Right lobe of liver (tissue), 6 donors: ENCODE data around the gene EPHB1. TPM values are rescaled to one million over a fixed set of nuclear protein-coding genes. Genes with fewer than 3 reads are reported as not detected.
A peak's percentile ranks its signal among the peaks of the same experiment; 100 is the strongest.

Experiments used
- ATAC-seq, 4 donors: fragments of 200-7000 bp; cut with Tn5 transposase; one replicate each; pipeline ENCODE4 v1.9.1; 2020; ENCODE audit warnings: mild to moderate bottlenecking in 4 of 4, moderate library complexity in 4 of 4
- DNase-seq, 3 donors: peaks; one replicate each; pipeline ENCODE4 v3.0.0-alpha.2; 2020
- H3K27ac ChIP-seq, 3 donors: fragments of 200-600 bp; one replicate each; pipeline ENCODE4 v1.8.0; 2022
- H3K27me3 ChIP-seq, 2 donors: fragments of 200-600 bp; one replicate each; pipeline ENCODE4 v1.8.0; 2022
- H3K36me3 ChIP-seq, 4 donors: fragments of 200-600 bp; sonication (generic) in 1 of 4; one replicate each; pipeline versions ENCODE4 v1.5.1 to v1.8.0; 2017 to 2022; ENCODE audit warnings: control low read depth in 1 of 4
- H3K4me1 ChIP-seq, 4 donors: fragments of 200-600 bp; sonication (generic) in 1 of 4; one replicate each; pipeline versions ENCODE4 v1.5.1 to v1.8.0; 2017 to 2022; ENCODE audit warnings: control low read depth in 1 of 4
- H3K4me3 ChIP-seq, 3 donors: fragments of 200-600 bp; one replicate each; pipeline ENCODE4 v1.8.0; 2022
- H3K9me3 ChIP-seq, 4 donors: fragments of 200-600 bp; sonication (generic) in 1 of 4; one replicate each; pipeline versions ENCODE4 v1.5.1 to v1.8.0; 2017 to 2022; ENCODE audit warnings: control low read depth in 1 of 4
- CTCF ChIP-seq, 4 donors: fragments of 200-600 bp in 3 of 4; fragments of 450-650 bp in 1 of 4; IDR thresholded peaks; one replicate each; pipeline versions ENCODE4 v1.5.1 to v1.8.0; 2016 to 2022; ENCODE audit warnings: antibody characterized with exemption in 4 of 4, mild to moderate bottlenecking in 2 of 4
- POLR2A ChIP-seq: fragments of 450-650 bp; IDR thresholded peaks from one replicate; pipeline ENCODE4 v1.6.1; 2017; ENCODE audit warnings: antibody characterized with exemption, mild to moderate bottlenecking
- WGBS: methylation state at CpG from one replicate; pipeline ENCODE4 v1.1.6; 2018; ENCODE audit warnings: low coverage, low lambda C conversion rate; ENCODE audit not compliant: insufficient coverage; ENCODE audit errors: missing lambda C conversion rate; 5-methylcytosine and 5-hydroxymethylcytosine counted together
- intact Hi-C, 2 donors: fragments of 100-400 bp; cut with DNase I; formaldehyde crosslinking; loops; one replicate each; pipeline versions ENCODE4 v1.11.2 to v1.14.1; 2022
- total RNA-seq, 6 experiments: library from RNA; depleted of rRNA in 2 of 6; stranded (reverse); fragments of >200 nt in 2 of 6; fragmentation: NEBNext Ultra II Directional in 3 of 6; extraction: Animal tissue kit (Norgen Biotek cat#: 25700) in 3 of 6; gene quantifications; one replicate each; pipeline versions ENCODE4 v1.1.0 to v1.2.4, GENCODE V29; 2016 to 2023
- donor health status: DM: no; HTN: yes; CAD: no.
- donor health status: DM: no; HTN: no; CAD: no.
- donor health status: DM: no; HTN: no; CAD: no.
- donor health status: DM: no; HTN: yes; CAD: no.
- donor health status: DM: no; HTN: yes; CAD: no.

The EPHB1 gene
- total RNA-seq, 6 experiments from 2014 or later, result 0.63 to 10.9 (median 1.8) TPM

DNA sequence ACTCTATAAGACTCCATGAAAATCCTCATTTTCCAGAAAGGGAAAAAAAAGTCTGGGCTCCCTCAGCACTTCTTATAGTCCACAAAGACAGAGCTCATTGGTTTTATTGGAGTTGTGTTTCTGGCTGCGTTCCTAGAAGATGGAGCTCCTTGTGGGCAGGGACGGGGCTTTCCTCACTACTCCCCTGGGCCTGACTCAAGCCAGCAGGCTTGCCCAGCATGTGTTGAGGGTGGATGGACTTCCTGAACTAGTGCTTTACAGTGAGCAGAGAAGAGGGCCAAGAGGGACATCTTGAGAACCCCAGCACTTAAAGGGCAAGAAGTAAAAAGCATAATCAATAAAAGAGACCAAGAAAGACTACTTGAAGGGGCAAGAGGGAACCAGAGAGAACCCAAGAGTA lies 43.2 kb upstream of the EPHB1 start:
- Histone ChIP-seq H3K9me3 (no peaks in the 10 kb centered on the region), H3K27ac (no peak overlapping the region), H3K36me3 (no peaks in the 10 kb centered on the region), H3K4me3 (no peak overlapping the region), H3K27me3 (no peaks in the 10 kb centered on the region), H3K4me1 (no peaks in the 10 kb centered on the region)
- no CpG with 5 or more reads among the region's 2 CpGs for WGBS
- TF ChIP-seq POLR2A (no peak), CTCF (IDR thresholded peaks at IDR 0.05) (no peak)
- intact Hi-C loops, result loop anchor here in 1 of 2 donors (10.0 kb wide), 1 partner anchor 147 kb away; no protein-coding TSS in a partner anchor
- ATAC-seq (no peak), DNase-seq (no peak)

GRCh38 chr3:134752761-134753461 lies 42.1 kb upstream of the EPHB1 start:
- no peaks in the 10 kb centered on the region for H3K9me3 ChIP-seq
- H3K27ac ChIP-seq, result no peak overlapping the region
- intact Hi-C loops, result loop anchor here in 1 of 2 donors (10.0 kb wide), 1 partner anchor 148 kb away; no protein-coding TSS in a partner anchor
- no peak overlapping the region for H3K4me3 ChIP-seq
- DNase-seq (no peak), ATAC-seq (no peak)
- no peaks in the 10 kb centered on the region for H3K4me1 ChIP-seq
- H3K27me3 ChIP-seq, result no peaks in the 10 kb centered on the region
- no peaks in the 10 kb centered on the region for H3K36me3 ChIP-seq
- 55% methylated on average over 7 of the region's 9 CpGs for WGBS
- TF ChIP-seq CTCF (IDR thresholded peaks at IDR 0.05) (no peak), POLR2A (no peak)

DNA sequence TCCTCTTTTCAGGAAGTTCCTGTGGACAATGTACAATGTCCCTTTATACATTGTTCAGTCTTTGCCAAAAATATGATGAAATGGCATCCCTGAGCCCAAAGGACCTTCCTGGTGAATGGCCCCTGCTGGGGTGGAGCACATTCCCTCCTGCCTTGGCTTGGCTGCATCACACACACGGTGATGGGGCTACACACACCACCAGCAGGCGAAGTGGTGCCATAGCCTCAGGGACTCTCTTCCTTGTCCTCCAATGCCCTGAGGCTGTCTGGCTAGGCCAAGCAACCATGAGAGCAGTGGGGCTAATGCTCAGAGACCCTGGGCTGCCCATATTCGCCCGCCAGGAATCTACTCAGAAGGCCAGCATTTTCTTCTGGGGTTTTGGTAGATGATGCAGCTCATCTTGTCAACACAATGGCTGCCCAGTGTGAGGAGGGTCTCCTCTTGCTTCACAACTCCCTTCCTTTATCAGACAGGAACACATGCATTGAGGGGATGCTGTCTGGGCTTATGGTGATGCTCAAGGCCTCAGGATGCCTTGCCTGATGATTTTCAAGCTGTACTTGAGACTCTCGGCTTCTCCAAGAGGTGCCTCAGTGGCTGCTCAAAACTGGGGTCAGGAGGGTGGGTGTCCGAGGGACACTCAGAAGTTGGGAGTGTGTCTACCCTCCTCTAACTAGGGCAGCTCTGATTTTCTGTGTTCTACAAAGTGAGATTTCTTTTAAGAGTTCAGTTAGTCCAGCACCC lies 40.9 kb upstream of the EPHB1 start:
- Histone ChIP-seq H3K4me1 (no peaks in the 10 kb centered on the region), H3K4me3 (no peak overlapping the region), H3K27me3 (no peaks in the 10 kb centered on the region), H3K9me3 (no peaks in the 10 kb centered on the region), H3K27ac (no peak overlapping the region), H3K36me3 (no peaks in the 10 kb centered on the region)
- intact Hi-C loops, result loop anchor here in 1 of 2 donors (10.0 kb wide), 1 partner anchor 149 kb away; no protein-coding TSS in a partner anchor
- no peak for TF ChIP-seq POLR2A
- no peak for TF ChIP-seq CTCF (IDR thresholded peaks at IDR 0.05)
- no peak for DNase-seq
- WGBS, result no CpG with 5 or more reads among the region's 6 CpGs
- peak in 1 of 4 donors; percentile 17 for ATAC-seq

DNA sequence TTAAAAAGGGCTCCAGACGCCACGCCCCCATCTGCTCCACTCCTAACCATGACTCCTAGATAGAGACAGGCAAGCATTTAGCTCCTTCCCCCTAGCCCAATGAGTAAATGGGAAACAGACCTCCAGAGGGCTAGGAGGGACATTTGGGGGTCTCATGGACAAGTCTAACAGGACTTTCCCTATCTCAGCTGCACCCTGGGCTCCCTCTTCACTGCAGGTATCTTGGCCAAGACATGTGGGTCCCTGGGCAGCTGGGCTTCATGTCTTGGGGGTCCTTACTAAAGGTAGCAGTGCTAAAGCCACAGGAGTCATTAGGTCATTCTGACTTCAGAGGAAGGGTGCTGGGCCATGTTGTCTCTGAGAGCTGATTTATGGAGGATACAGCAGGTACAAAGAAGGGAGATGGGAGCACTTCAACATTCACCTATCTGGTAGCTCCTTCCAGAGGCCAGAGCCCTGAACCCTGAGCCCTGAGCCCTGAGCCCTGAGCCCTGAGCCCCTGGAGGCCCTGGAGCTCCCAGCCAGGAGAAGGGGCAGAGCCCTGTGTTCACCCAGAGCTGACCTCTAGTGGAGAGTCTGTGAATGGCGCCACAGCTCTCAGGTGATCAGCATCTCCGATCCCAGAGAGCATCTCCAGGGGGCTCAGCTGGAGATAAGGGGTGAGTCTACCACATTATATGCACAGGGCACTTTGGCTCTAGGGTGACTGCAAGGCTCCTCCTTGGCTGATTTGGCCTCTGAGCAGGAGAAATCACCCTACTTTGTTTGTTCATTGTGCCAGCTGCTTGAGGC lies 40.1 kb upstream of the EPHB1 start:
- Histone ChIP-seq H3K9me3 (no peaks in the 10 kb centered on the region), H3K36me3 (no peaks in the 10 kb centered on the region), H3K27me3 (no peaks in the 10 kb centered on the region), H3K4me1 (no peaks in the 10 kb centered on the region), H3K27ac (no peak overlapping the region), H3K4me3 (no peak overlapping the region)
- DNase-seq (peak in 2 of 3 donors; percentile 40 to 51), ATAC-seq (peak; percentile 64 to 83 (median 72))
- TF ChIP-seq POLR2A (no peak), CTCF (IDR thresholded peaks at IDR 0.05) (peak; percentile 41 to 64 (median 52))
- intact Hi-C loops, result loop anchor here in 1 of 2 donors (10.0 kb wide), 1 partner anchor 150 kb away; no protein-coding TSS in a partner anchor
- WGBS, result 37% methylated on average over 2 of the region's 4 CpGs
